Measurements from ENCODE around the gene CDC27.

- TF ChIP-seq TAF1 (IDR thresholded peaks at IDR 0.05; ENCODE audit: borderline replicate concordance, insufficient read depth, low read length), result no peak
- TF ChIP-seq POLR2AphosphoS5 (IDR thresholded peaks at IDR 0.05; ENCODE audit: low read depth, low read length), result no peak
- TF ChIP-seq REST (IDR thresholded peaks at IDR 0.05; ENCODE audit: insufficient read depth in 1 of 2, low read depth in 2 of 2, low read length in 2 of 2), result no peak
Observed at GRCh38 chr17:47219621-47220475, 30.8 kb upstream of the CDC27 start.
